Brain microvascular endothelial cell (primary cell): ENCODE data around the gene UBE2U.

Experiments used
- DNase-seq: peaks from one replicate; pipeline ENCODE4 v3.0.0-alpha.2; 2020
- H3K27ac ChIP-seq: fragments of 250-450 bp; sonication (Bioruptor Pico); 2 replicates; pipeline ENCODE4 v1.5.1; 2020; ENCODE audit warnings: mild to moderate bottlenecking, moderate library complexity
- H3K27me3 ChIP-seq: fragments of 250-450 bp; sonication (Bioruptor Pico); replicated peaks from 2 replicates; pipeline ENCODE4 v1.5.1; 2020; ENCODE audit warnings: mild to moderate bottlenecking
- H3K36me3 ChIP-seq: fragments of 250-450 bp; sonication (Bioruptor Pico); replicated peaks from 2 replicates; pipeline ENCODE4 v1.5.1; 2020; ENCODE audit warnings: mild to moderate bottlenecking
- H3K4me3 ChIP-seq: 2 replicates; pipeline ENCODE4 v1.5.1; 2011; ENCODE audit warnings: low read depth, mild to moderate bottlenecking, control low read depth, low read length, moderate library complexity
- CTCF ChIP-seq: IDR thresholded peaks from 2 replicates; pipeline ENCODE4 v1.5.1; 2011; ENCODE audit warnings: low read depth, mild to moderate bottlenecking, moderate library complexity, low read length, control low read depth, inconsistent platforms; ENCODE audit errors: missing control alignments
- in situ Hi-C: cut with HindIII; loops from 2 replicates; pipeline ENCODE4 v1.10.0; 2017; ENCODE audit warnings: low sequenced_read_pairs, low pct_ligation_motif_present

UBE2U gene

GRCh38 chr1:64293820-64294219 is 90.4 kb downstream of the UBE2U start:
- Histone ChIP-seq H3K4me3 (no peak overlapping the region), H3K27me3 (no peaks in the 10 kb centered on the region), H3K27ac (no peak overlapping the region), H3K36me3 (no peaks in the 10 kb centered on the region)
- TF ChIP-seq CTCF = no peak
- no peak for DNase-seq
- in situ Hi-C loops = no loop called here

- no peak overlapping the region for H3K4me3 ChIP-seq
- H3K36me3 ChIP-seq = no peaks in the 10 kb centered on the region
- H3K27me3 ChIP-seq = no peaks in the 10 kb centered on the region
- H3K27ac ChIP-seq = no peak overlapping the region
- in situ Hi-C loops = no loop called here
- TF ChIP-seq CTCF = no peak
- no peak for DNase-seq
Observed at GRCh38 chr1:64295136-64295535, 91.7 kb downstream of the UBE2U start.

- in situ Hi-C loops = no loop called here
- TF ChIP-seq CTCF = no peak
- no peaks in the 10 kb centered on the region for H3K36me3 ChIP-seq
- H3K27me3 ChIP-seq = no peaks in the 10 kb centered on the region
- no peak for DNase-seq
- no peak overlapping the region for H3K4me3 ChIP-seq
- H3K27ac ChIP-seq = no peak overlapping the region
Observed at GRCh38 chr1:64295561-64295960, 92.1 kb downstream of the UBE2U start.

GRCh38 chr1:64296459-64296858 is 93.0 kb downstream of the UBE2U start:
- H3K4me3 ChIP-seq = no peak overlapping the region
- TF ChIP-seq CTCF = no peak
- H3K27me3 ChIP-seq = no peaks in the 10 kb centered on the region
- no peak overlapping the region for H3K27ac ChIP-seq
- no peaks in the 10 kb centered on the region for H3K36me3 ChIP-seq
- in situ Hi-C loops = no loop called here
- DNase-seq = no peak

GRCh38 chr1:64302194-64302593 is 98.8 kb downstream of the UBE2U start:
- no peaks in the 10 kb centered on the region for H3K27me3 ChIP-seq
- TF ChIP-seq CTCF = no peak
- no peak overlapping the region for H3K27ac ChIP-seq
- DNase-seq = no peak
- no peaks in the 10 kb centered on the region for H3K36me3 ChIP-seq
- in situ Hi-C loops = no loop called here
- H3K4me3 ChIP-seq = no peak overlapping the region

- DNase-seq = peak; percentile 12
- no peaks in the 10 kb centered on the region for H3K36me3 ChIP-seq
- no peaks in the 10 kb centered on the region for H3K27me3 ChIP-seq
- no peak for TF ChIP-seq CTCF
- in situ Hi-C loops = no loop called here
- no peak overlapping the region for H3K27ac ChIP-seq
- H3K4me3 ChIP-seq = no peak overlapping the region
Observed at GRCh38 chr1:64302971-64303370, 99.5 kb downstream of the UBE2U start.
